Stimulated activated CD8-positive, alpha-beta memory T cell treated with anti-CD3 and anti-CD28 coated beads, Interleukin-7, amount 100 ng/mL, for 1 hour (primary cell): ENCODE measurements around the gene MLH1.

ENCODE experiments used
- DNase-seq, 2 donors: peaks; one replicate each; pipeline ENCODE4 v3.0.0-alpha.2; 2020; ENCODE audit warnings: low read depth in 2 of 2

MLH1 gene

GRCh38 chr3:37094636-37095035 is 101.3 kb downstream of the MLH1 start:
- no peak for DNase-seq

- no peak for DNase-seq
These were observed 103.0 kb downstream of the MLH1 start for GRCh38 chr3:37096288-37096687.

- no peak for DNase-seq
These were observed 103.7 kb downstream of the MLH1 start for GRCh38 chr3:37096975-37097374.

GRCh38 chr3:37097776-37098175 is 104.5 kb downstream of the MLH1 start:
- no peak for DNase-seq

GRCh38 chr3:37098884-37099283 is 105.6 kb downstream of the MLH1 start:
- no peak for DNase-seq

- no peak for DNase-seq
These were observed 106.2 kb downstream of the MLH1 start for GRCh38 chr3:37099469-37099868.

- DNase-seq: no peak
These were observed 107.1 kb downstream of the MLH1 start for GRCh38 chr3:37100411-37100810.
